Activated T-helper 1 cell treated with anti-CD3 and anti-CD28 coated beads, Interleukin-2, amount 50 U/mL, for 16 hours (primary cell): Measurements from ENCODE around the gene SERPINB2.
"Not testable (repeated sequence)": the region's sequence is repeated elsewhere in the genome, so short reads cannot be mapped to it uniquely, and the experiment has no call there.

ENCODE experiments used
- DNase-seq, 2 donors: peaks; one replicate each; pipeline ENCODE4 v3.0.0-alpha.2; 2020; ENCODE audit warnings: low read depth in 1 of 2, low spot score in 1 of 2

The SERPINB2 gene

GRCh38 chr18:63888470-63889190, 1.1 kb downstream of the SERPINB2 start:
- DNase-seq: no peak

- DNase-seq: no peak
Observed at GRCh38 chr18:63889626-63890025, 2.1 kb downstream of the SERPINB2 start.

- no peak for DNase-seq
Observed at GRCh38 chr18:63890237-63890949, 2.9 kb downstream of the SERPINB2 start.

GRCh38 chr18:63890950-63891304, 3.4 kb downstream of the SERPINB2 start:
- no peak for DNase-seq

GRCh38 chr18:63892566-63892965, 5.1 kb downstream of the SERPINB2 start:
- DNase-seq: no peak

- no peak for DNase-seq
Observed at GRCh38 chr18:63894106-63894772, 6.7 kb downstream of the SERPINB2 start.

GRCh38 chr18:63895190-63895589, 7.7 kb downstream of the SERPINB2 start:
- DNase-seq: no peak

GRCh38 chr18:63897072-63897471, 9.6 kb downstream of the SERPINB2 start:
- DNase-seq: no peak

GRCh38 chr18:63899206-63899605, 11.7 kb downstream of the SERPINB2 start:
- DNase-seq: no peak

- DNase-seq: no peak
Observed at GRCh38 chr18:63903851-63904570, 16.5 kb downstream of the SERPINB2 start.

- no peak for DNase-seq
Observed at GRCh38 chr18:63904694-63905093, 17.2 kb downstream of the SERPINB2 start.

GRCh38 chr18:63905361-63905760, 17.9 kb downstream of the SERPINB2 start:
- no peak for DNase-seq

GRCh38 chr18:63906056-63906455, 18.6 kb downstream of the SERPINB2 start:
- no peak for DNase-seq

- no peak for DNase-seq
Observed at GRCh38 chr18:63907664-63908063, 20.2 kb downstream of the SERPINB2 start, which contains the start of gene SERPINB10. Gene SERPINB10 (plus strand): TSS chr18:63907958. CDS start chr18:63915511, 7,553 bp downstream.

GRCh38 chr18:63908858-63909257, 21.4 kb downstream of the SERPINB2 start:
- no peak for DNase-seq

GRCh38 chr18:63909870-63910269, 22.4 kb downstream of the SERPINB2 start:
- DNase-seq: no peak

- DNase-seq: no peak
Observed at GRCh38 chr18:63917817-63918216, 30.3 kb downstream of the SERPINB2 start.

- DNase-seq: no peak
Observed at GRCh38 chr18:63922049-63922448, 34.5 kb downstream of the SERPINB2 start.

GRCh38 chr18:63924551-63924950, 37.0 kb downstream of the SERPINB2 start:
- DNase-seq: no peak

- DNase-seq: no peak
Observed at GRCh38 chr18:63928331-63928730, 40.8 kb downstream of the SERPINB2 start.

GRCh38 chr18:63929369-63929768, 41.9 kb downstream of the SERPINB2 start:
- DNase-seq: not testable (repeated sequence)
